Activated CD4-positive, alpha-beta T cell treated with anti-CD3 and anti-CD28 coated beads, Interleukin-2, amount 50 U/mL, for 24 hours (primary cell): ENCODE data around the gene GRM8.

Experiments used
- DNase-seq, 2 donors: peaks; one replicate each; pipeline ENCODE4 v3.0.0-alpha.2; 2020; ENCODE audit warnings: low read depth in 1 of 2, low spot score in 1 of 2

GRM8 gene

GRCh38 chr7:127151379-127151778 lies 101.4 kb downstream of the GRM8 start:
- DNase-seq: no peak

DNA sequence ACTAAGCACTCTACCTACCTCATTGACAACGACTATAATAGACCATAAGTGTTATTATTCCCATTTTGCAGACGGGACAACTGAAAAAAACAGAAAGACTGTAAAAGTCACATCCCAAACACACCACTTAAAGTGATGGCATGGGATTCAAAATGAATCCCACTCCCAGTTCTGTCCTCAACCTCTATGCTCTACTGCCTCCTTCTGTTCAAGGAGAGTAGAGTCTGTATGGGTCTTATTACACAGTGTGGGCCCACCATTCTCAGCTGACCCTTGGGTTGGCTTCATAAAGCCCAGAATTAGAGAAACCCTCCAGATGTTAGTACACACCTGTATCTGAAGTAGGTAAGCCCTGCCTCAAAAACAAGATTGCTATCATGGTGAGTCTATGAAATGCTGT lies 102.2 kb downstream of the GRM8 start:
- no peak for DNase-seq

DNA sequence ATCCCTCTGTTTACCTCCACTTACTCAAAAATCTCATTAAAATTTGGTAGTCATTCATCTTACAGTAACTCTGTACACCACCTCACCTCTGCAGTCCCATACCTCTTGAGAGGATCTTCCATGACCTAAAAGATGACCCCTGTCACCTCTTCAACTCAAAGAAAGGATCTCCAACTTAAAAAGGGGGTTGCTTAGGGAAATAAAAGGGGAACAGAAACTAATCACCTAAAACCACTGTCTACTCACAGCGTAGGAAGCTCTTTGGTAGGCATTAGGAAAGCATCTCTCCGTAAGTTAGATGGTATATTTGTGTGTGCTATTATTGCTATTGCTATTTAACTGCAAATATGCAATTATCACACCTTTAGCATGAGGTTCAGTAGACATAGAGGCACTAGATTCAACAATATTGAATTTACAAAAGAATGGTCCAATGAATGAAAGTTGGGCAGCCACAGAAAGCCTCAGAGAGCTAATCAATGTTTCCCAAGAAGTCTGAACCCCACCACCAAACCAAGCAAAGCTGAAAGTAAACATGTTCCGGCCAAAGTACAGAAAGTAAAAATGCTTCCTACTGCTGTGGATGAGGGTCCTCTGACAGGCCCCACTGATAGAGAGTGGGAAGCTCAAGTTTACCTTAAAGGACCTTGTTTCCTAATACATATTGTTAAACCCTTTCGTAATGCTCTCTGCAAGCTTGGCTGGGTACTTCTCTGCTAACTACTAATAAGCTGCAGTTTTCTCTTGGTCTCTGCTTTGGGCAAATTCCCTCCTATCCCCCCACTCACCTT lies 105.8 kb downstream of the GRM8 start:
- DNase-seq: no peak

GRCh38 chr7:127137146-127137545 lies 115.6 kb downstream of the GRM8 start:
- no peak for DNase-seq

DNA sequence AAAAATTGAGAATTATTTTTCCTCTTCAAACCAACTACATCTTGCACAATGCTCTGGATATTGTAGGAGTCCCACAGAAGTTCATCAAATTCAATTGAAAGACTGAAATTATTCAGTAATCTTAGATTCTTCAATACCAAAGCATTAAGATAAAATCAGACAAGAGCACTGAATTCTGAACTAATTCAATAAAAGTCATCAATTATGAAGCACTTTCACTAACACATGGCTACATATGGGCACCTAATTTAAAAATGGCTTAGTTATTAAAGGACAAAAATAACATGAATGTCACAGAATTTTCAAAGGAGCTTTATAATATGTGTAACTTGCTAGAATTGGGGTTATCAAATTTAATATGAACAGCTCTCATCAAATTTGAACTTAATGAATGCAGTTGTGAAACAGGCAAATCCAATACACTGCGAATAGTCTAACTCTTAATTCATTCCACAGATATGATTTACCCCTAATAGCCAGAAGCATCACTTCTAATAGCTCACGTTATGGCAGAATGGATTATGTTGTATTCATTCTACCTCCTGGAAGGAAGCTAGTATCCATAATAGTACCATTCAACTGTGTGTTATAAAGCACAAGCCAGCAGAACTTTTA lies 116.8 kb downstream of the GRM8 start:
- no peak for DNase-seq

DNA sequence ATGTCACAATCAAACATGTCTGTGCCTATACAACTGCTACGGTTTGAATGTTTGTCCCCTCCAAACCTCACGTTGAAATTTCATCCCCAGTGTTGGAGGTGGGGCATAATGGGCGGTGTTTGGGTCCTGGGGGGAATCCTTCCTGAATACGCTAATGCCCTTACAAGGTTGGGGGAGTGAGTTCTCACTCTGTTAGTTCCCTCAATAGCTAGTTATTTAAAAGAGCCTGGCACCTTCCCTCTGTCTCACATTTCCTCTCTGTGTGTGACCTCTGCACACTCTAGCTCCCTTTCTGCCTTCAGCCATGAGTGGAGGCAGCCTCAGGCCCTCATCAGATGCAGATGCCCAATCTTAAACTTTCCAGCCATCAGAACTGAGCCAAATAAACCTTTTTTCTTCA lies 129.5 kb downstream of the GRM8 start:
- no peak for DNase-seq

DNA sequence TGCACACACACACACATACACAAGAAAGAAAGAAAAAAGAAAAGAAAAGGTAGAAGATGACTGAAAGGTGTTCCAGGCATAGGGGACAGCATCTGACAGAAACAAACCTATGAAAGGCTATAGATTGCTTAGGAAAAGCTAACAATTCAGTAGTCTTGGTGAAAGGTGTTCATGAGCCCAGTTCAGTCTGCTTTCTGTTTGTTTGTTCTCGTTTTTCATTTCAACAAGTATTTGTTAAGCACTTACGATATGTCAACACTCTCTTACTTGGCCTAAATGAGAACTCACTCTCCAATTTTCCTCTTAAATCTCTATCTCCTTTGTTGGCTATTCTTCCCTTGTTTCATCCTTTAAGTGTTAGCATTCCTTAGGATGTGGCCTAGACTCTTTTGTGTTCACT lies 133.2 kb downstream of the GRM8 start:
- DNase-seq: no peak

DNA sequence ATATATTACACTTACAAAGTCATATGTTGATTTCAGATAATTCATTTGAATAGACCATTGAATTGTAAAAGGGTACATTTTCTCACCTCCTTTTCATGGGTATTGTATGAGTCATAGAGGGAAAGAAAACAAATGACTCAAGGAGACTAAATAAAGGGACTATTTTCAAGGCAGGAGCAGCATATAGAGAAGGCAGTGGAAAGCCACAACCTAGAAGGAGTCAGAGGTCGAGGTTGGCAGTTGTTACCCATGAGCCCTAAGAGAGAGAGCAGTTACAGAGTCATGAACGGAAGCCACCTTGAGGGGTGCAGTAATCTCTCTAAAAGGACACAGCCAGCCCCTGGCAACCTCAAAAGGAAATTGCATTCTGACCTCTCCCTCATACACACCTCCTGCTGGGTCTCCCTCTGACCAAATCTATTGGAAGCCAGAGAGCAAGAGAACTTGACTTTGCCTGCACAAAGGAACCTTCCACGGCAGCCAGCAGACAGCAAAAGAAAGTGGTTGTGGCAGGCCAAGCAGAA lies 137.9 kb downstream of the GRM8 start:
- DNase-seq: no peak

DNA sequence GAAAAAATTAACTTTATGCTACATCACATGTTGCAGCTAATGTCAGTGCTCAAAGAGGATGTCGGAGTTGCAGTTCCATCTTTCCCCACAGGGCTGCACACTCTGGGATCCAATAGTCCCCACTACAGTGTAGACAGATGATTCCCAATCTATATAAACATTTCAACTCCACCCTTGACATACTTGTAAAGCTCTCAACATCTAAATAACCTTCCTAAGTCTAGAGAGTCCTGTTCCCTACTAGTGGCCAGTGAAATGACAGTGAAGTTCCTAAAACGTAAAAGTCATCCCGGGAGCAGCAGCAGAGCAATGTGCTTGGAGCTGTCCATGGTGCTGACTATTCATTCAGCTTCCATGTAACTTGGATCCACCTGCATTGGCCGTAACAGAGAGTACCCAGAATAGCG lies 145.1 kb downstream of the GRM8 start:
- peak in 1 of 2 donors; percentile 6 for DNase-seq

- no peak for DNase-seq
Observed at GRCh38 chr7:127093340-127093739, 159.4 kb downstream of the GRM8 start.

- DNase-seq: no peak
Observed at GRCh38 chr7:127091620-127092019, 161.1 kb downstream of the GRM8 start.

GRCh38 chr7:127089146-127089545 lies 163.6 kb downstream of the GRM8 start:
- no peak for DNase-seq

GRCh38 chr7:127081539-127081938 lies 171.2 kb downstream of the GRM8 start:
- DNase-seq: no peak

DNA sequence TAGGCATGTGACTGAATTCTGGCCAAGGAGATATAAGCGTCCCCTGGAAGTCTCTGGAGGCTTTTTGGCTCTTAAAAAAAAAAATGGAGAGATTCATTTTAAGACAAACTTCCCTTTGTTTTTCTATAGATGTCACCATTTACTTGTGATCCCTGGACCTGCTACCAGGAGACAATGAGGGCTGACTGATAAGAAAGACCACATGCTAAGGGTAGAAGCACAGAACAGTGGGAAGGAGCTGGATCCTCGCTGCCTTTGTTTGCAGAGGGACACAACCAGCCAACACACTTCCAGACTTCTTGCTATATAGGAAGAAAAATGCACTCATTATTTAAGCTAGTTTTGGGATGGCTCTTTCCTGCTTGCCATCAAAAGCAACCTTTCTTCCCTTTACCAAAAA lies 172.2 kb downstream of the GRM8 start:
- DNase-seq: no peak

- DNase-seq: no peak
Observed at GRCh38 chr7:127066974-127067373, 185.8 kb downstream of the GRM8 start.

- DNase-seq: no peak
Observed at GRCh38 chr7:127059475-127059874, 193.3 kb downstream of the GRM8 start.

DNA sequence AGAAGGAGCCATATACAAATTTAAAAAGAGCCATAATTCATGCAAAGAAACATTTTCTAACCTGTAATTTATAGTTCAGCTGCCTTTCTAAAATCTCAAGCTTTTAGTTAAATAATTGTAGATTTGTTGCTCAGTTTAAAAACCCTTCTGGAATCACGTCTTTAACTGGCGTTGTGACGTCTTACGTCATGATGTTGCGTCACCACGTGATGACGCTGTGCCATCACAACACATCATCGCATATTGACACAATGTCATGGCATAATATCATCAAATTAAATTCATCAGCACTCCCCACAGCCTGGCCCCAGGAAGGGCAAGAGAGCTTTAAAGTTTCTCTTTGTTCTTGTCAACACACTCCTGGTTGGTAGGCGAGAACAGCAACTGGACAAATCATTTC lies 194.8 kb downstream of the GRM8 start:
- DNase-seq: no peak

- DNase-seq: no peak
Observed at GRCh38 chr7:127056202-127056601, 196.5 kb downstream of the GRM8 start.

DNA sequence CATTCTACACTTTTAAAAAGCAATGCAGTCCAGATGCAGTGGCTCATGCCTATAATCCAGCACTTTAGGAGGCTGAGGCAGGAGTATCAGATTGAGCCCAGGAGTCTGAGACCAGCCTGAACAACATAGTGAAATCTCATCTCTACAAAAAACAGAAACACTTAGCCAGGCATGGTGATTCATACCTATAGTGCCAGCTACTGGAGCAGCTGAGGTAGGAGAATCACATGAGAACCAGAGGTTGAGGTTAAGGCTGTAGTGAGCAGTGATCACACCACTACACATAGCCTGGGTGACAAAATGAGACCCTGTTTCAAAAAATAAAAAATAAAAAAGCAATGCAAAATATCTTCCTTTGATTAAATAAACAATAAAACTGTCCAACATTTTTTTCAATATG lies 205.2 kb downstream of the GRM8 start:
- no peak for DNase-seq

DNA sequence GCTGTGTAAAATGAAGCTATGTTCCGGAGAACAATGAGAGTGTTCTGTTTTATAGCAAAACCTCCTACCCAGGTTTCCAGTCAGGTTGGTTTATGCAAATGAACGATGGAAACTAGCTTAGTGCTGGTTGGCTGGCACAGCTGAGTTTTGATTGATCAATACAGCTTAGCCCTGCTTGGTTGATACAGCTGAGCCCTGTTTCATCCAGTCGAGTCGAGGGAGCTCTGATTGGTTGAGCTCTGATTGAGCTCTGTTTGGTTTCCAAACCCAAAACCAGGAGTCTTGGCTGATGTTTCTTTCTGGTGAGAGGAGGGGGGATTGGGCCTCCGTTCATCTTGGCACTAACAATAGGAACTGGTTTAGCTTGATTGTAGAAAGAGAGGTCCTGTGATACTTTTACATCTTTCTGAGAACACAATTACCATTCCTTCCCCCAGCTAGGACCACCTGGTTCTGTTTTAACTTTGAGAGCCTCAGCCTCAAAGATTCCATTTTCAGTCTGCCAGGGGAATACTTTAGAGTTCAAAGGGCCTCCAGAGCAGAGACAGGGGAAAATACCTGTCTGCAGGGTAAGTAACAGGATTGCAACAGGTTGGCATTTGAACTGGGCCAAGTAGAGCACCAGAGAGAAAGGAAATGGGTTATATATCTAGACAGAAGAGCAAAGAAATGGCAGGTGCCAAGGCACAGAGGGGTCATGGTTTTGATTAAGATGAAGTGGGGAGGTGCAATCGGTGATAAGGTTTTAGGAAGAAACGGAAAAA lies 210.9 kb downstream of the GRM8 start:
- no peak for DNase-seq

- DNase-seq: no peak
Observed at GRCh38 chr7:127040042-127040441, 212.7 kb downstream of the GRM8 start.

DNA sequence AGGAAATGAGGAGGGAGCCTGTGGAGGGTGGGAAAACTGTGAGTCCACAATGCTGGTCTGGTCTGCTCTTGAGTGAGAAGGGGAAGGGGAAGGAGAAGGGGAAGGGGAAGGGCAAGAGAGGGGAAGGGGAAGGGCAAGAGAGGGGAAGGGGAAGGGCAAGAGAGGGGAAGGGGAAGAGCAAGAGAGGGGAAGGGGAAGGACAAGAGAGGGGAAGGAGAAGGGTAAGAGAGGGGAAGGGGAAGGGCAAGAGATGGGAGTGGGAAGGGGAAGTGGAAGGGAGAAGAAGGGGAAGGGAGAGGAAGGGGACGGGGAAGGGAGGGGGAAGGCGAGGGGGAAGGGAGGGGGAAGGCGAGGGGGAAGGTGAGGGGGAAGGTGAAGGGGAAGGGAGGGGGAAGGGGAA lies 213.2 kb downstream of the GRM8 start:
- no peak for DNase-seq
